Bronchial epithelial cell (primary cell): ENCODE measurements around the gene OR2V2. TPM values are rescaled to one million over a fixed set of nuclear protein-coding genes. Genes with fewer than 3 reads are reported as not detected.

Source experiments
- DNase-seq: peaks from one replicate; pipeline ENCODE4 v3.0.0-alpha.2; 2010; ENCODE audit warnings: low read depth
- FAIRE-seq: peaks from 2 replicates; lab custom pipeline; 2011; peaks lifted over from hg19 to GRCh38; lab: Jason Lieb, UNC
- H3K27me3 ChIP-seq: 2 replicates; pipeline ENCODE4 v1.5.1; 2011; ENCODE audit warnings: low read length; ENCODE audit not compliant: control insufficient read depth, insufficient read depth
- H3K36me3 ChIP-seq: 2 replicates; pipeline ENCODE4 v1.5.1; 2011; ENCODE audit warnings: low read length; ENCODE audit not compliant: control insufficient read depth, insufficient read depth
- H3K4me3 ChIP-seq: 2 replicates; pipeline ENCODE4 v1.5.1; 2011; ENCODE audit warnings: mild to moderate bottlenecking, low read depth, low read length, control low read depth
- CTCF ChIP-seq: IDR thresholded peaks from 2 replicates; pipeline ENCODE4 v1.5.1; 2011; ENCODE audit warnings: mild to moderate bottlenecking, moderate library complexity, low read length, control low read depth, inconsistent platforms; ENCODE audit not compliant: insufficient read depth, severe bottlenecking
- total RNA-seq: library from RNA; depleted of rRNA; stranded (reverse); fragments of >200 nt; gene quantifications from 2 replicates; pipeline ENCODE4 v1.2.1, GENCODE V29; 2014

Gene OR2V2
- total RNA-seq, 1 donor from 2014 or later: not detected

GRCh38 chr5:181181650-181182565, 34.5 kb downstream of the OR2V2 start:
- DNase-seq: peak; percentile 64
- Histone ChIP-seq H3K27me3 (no peaks in the 10 kb centered on the region), H3K36me3 (no peaks in the 10 kb centered on the region), H3K4me3 (no peak overlapping the region)
- peak; percentile 80 for TF ChIP-seq CTCF
- FAIRE-seq: no peak

GRCh38 chr5:181182651-181183050, 35.3 kb downstream of the OR2V2 start:
- no peak for TF ChIP-seq CTCF
- Histone ChIP-seq H3K4me3 (no peak overlapping the region), H3K27me3 (no peaks in the 10 kb centered on the region), H3K36me3 (no peaks in the 10 kb centered on the region)
- DNase-seq: no peak
- no peak for FAIRE-seq

GRCh38 chr5:181184845-181185216, 37.4 kb downstream of the OR2V2 start:
- peak overlapping the region; percentile 50 for H3K4me3 ChIP-seq
- H3K27me3 ChIP-seq: no peaks in the 10 kb centered on the region
- DNase-seq: no peak
- TF ChIP-seq CTCF: no peak
- no peak for FAIRE-seq
- no peaks in the 10 kb centered on the region for H3K36me3 ChIP-seq

GRCh38 chr5:181185560-181185959, 38.2 kb downstream of the OR2V2 start:
- DNase-seq (no peak), FAIRE-seq (no peak)
- Histone ChIP-seq H3K4me3 (no peak overlapping the region), H3K36me3 (no peaks in the 10 kb centered on the region), H3K27me3 (no peaks in the 10 kb centered on the region)
- TF ChIP-seq CTCF: no peak

- no peaks in the 10 kb centered on the region for H3K27me3 ChIP-seq
- H3K36me3 ChIP-seq: no peaks in the 10 kb centered on the region
- no peak overlapping the region for H3K4me3 ChIP-seq
- no peak for TF ChIP-seq CTCF
- no peak for DNase-seq
- FAIRE-seq: no peak
Measured at GRCh38 chr5:181186022-181186421, 38.6 kb downstream of the OR2V2 start.
